MM.1S (cell line): ENCODE measurements around the gene CAPN11.

ENCODE experiments used
- EZH2 ChIP-seq: fragments of 300-600 bp; sonication (generic); optimal IDR thresholded peaks from 2 replicates; pipeline ENCODE3; 2017; ENCODE audit warnings: low read depth, mild to moderate bottlenecking, antibody characterized with exemption, low read length, mixed read lengths
- TF ChIP-seq, protein P1 (sequence below): fragments of 300-600 bp; sonication (generic); IDR thresholded peaks from 2 replicates; pipeline ENCODE4 v1.5.1; 2016; ENCODE audit warnings: antibody characterized with exemption, low read length, mixed read lengths

GRCh38 chr6:44223319-44224028 is 64.9 kb downstream of the CAPN11 start, which contains the start of gene SLC29A1:
- TF ChIP-seq, protein P1, sequence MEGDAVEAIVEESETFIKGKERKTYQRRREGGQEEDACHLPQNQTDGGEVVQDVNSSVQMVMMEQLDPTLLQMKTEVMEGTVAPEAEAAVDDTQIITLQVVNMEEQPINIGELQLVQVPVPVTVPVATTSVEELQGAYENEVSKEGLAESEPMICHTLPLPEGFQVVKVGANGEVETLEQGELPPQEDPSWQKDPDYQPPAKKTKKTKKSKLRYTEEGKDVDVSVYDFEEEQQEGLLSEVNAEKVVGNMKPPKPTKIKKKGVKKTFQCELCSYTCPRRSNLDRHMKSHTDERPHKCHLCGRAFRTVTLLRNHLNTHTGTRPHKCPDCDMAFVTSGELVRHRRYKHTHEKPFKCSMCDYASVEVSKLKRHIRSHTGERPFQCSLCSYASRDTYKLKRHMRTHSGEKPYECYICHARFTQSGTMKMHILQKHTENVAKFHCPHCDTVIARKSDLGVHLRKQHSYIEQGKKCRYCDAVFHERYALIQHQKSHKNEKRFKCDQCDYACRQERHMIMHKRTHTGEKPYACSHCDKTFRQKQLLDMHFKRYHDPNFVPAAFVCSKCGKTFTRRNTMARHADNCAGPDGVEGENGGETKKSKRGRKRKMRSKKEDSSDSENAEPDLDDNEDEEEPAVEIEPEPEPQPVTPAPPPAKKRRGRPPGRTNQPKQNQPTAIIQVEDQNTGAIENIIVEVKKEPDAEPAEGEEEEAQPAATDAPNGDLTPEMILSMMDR, result no peak
- no peak for TF ChIP-seq EZH2
